Loucy (cell line): ENCODE measurements around the gene PPM1N.

Source experiments
- H2AFZ ChIP-seq: fragments of 200-600 bp; sonication (generic); 2 replicates; pipeline ENCODE4 v1.6.0; 2016; ENCODE audit warnings: antibody characterized with exemption, mild to moderate bottlenecking, low read length, moderate library complexity
- H3F3A ChIP-seq: fragments of 200-600 bp; 2 replicates; pipeline ENCODE4 v1.6.0; 2016; ENCODE audit warnings: antibody characterized with exemption, low read depth, mild to moderate bottlenecking
- H3K27me3 ChIP-seq: fragments of 200-600 bp; sonication (generic); 2 replicates; pipeline ENCODE4 v1.6.1; 2014; ENCODE audit warnings: low read length, mild to moderate bottlenecking; ENCODE audit not compliant: insufficient read depth, poor library complexity, severe bottlenecking
- H3K36me3 ChIP-seq: fragments of 200-600 bp; sonication (generic); 2 replicates; pipeline ENCODE4 v1.6.1; 2016; ENCODE audit warnings: low read length; ENCODE audit not compliant: insufficient read depth
- H3K4me1 ChIP-seq: fragments of 200-600 bp; sonication (generic); 2 replicates; pipeline ENCODE4 v1.5.1; 2014; ENCODE audit warnings: low read length, mild to moderate bottlenecking; ENCODE audit not compliant: insufficient read depth, poor library complexity, severe bottlenecking
- H3K4me2 ChIP-seq: fragments of 200-600 bp; sonication (generic); 2 replicates; pipeline ENCODE4 v1.6.0; 2014; ENCODE audit warnings: antibody characterized with exemption, low read length, low read depth, mild to moderate bottlenecking; ENCODE audit not compliant: poor library complexity, severe bottlenecking
- H3K4me3 ChIP-seq: fragments of 200-600 bp; sonication (generic); 2 replicates; pipeline ENCODE4 v1.5.1; 2014; ENCODE audit warnings: low read length, mild to moderate bottlenecking, mixed read lengths; ENCODE audit not compliant: poor library complexity, severe bottlenecking
- H3K79me2 ChIP-seq: fragments of 200-600 bp; sonication (generic); 2 replicates; pipeline ENCODE4 v1.6.1; 2014; ENCODE audit warnings: low read length; ENCODE audit not compliant: insufficient read depth
- H3K9ac ChIP-seq: fragments of 200-600 bp; sonication (generic); 2 replicates; pipeline ENCODE4 v1.6.0; 2014; ENCODE audit warnings: mild to moderate bottlenecking, low read depth, low read length, moderate library complexity; ENCODE audit not compliant: poor library complexity, severe bottlenecking
- H3K9me2 ChIP-seq: fragments of 200-600 bp; sonication (generic); replicated peaks from 2 replicates; pipeline ENCODE4 v1.6.1; 2016; ENCODE audit warnings: low read depth, low read length, mixed read lengths
- H3K9me3 ChIP-seq: fragments of 200-600 bp; sonication (generic); 2 replicates; pipeline ENCODE4 v1.6.1; 2014; ENCODE audit warnings: mild to moderate bottlenecking, antibody characterized with exemption, low read length, low read depth; ENCODE audit not compliant: insufficient read depth
- H4K20me1 ChIP-seq: fragments of 200-600 bp; sonication (generic); 2 replicates; pipeline ENCODE4 v1.6.0; 2014; ENCODE audit warnings: antibody characterized with exemption, low read length, mild to moderate bottlenecking; ENCODE audit not compliant: insufficient read depth, poor library complexity, severe bottlenecking
- CTCF ChIP-seq: fragments of 200-600 bp; sonication (generic); conservative IDR thresholded peaks from 2 replicates; pipeline ENCODE4 v1.5.1; 2014; ENCODE audit warnings: mild to moderate bottlenecking, antibody characterized with exemption, low read length
- EZH2phosphoT487 ChIP-seq: fragments of 200-600 bp; IDR thresholded peaks from 2 replicates; pipeline ENCODE4 v1.6.1; 2018; ENCODE audit warnings: antibody characterized with exemption, mild to moderate bottlenecking, moderate library complexity, borderline replicate concordance

PPM1N gene

GRCh38 chr19:45476304-45476703 is 21.9 kb upstream of the PPM1N start:
- TF ChIP-seq EZH2phosphoT487 (no peak), CTCF (no peak)
- H3K4me2 ChIP-seq: no peak overlapping the region
- H3K36me3 ChIP-seq: no peaks in the 10 kb centered on the region
- no peaks in the 10 kb centered on the region for H3K79me2 ChIP-seq
- no peaks in the 10 kb centered on the region for H4K20me1 ChIP-seq
- no peaks in the 10 kb centered on the region for H3F3A ChIP-seq
- H3K9me2 ChIP-seq: no peaks in the 10 kb centered on the region
- H2AFZ ChIP-seq: no peak overlapping the region
- no peak overlapping the region for H3K9ac ChIP-seq
- H3K9me3 ChIP-seq: no peaks in the 10 kb centered on the region
- peaks cover 6% of the 10 kb centered on the region for H3K4me1 ChIP-seq
- no peaks in the 10 kb centered on the region for H3K27me3 ChIP-seq
- no peak overlapping the region for H3K4me3 ChIP-seq

- Histone ChIP-seq H3K4me1 (peaks cover 6% of the 10 kb centered on the region), H3K27me3 (no peaks in the 10 kb centered on the region), H2AFZ (no peak overlapping the region), H4K20me1 (no peaks in the 10 kb centered on the region), H3K9me3 (no peaks in the 10 kb centered on the region), H3K9ac (no peak overlapping the region), H3K36me3 (no peaks in the 10 kb centered on the region), H3K9me2 (no peaks in the 10 kb centered on the region), H3K4me2 (no peak overlapping the region), H3K79me2 (no peaks in the 10 kb centered on the region), H3F3A (no peaks in the 10 kb centered on the region), H3K4me3 (no peak overlapping the region)
- no peak for TF ChIP-seq CTCF
- no peak for TF ChIP-seq EZH2phosphoT487
These were observed 21.1 kb upstream of the PPM1N start for GRCh38 chr19:45477186-45477585.

- Histone ChIP-seq H3K4me3 (peak overlapping the region; percentile 75), H3K79me2 (no peaks in the 10 kb centered on the region), H3K9ac (peak overlapping the region; percentile 22), H2AFZ (0 out of 2 replicates have a peak overlapping the region, but pooled peaks have one; percentile 8), H3K27me3 (no peaks in the 10 kb centered on the region), H4K20me1 (no peaks in the 10 kb centered on the region), H3K4me1 (peaks cover 6% of the 10 kb centered on the region), H3K4me2 (peak overlapping the region; percentile 86), H3K9me2 (no peaks in the 10 kb centered on the region), H3K36me3 (no peaks in the 10 kb centered on the region), H3K9me3 (no peaks in the 10 kb centered on the region), H3F3A (no peaks in the 10 kb centered on the region)
- TF ChIP-seq CTCF: no peak; the same call in 1 of the 2 replicates
- no peak for TF ChIP-seq EZH2phosphoT487
These were observed 20.4 kb upstream of the PPM1N start for GRCh38 chr19:45477713-45478453.
